ENCODE measurements around the gene NTSR1.

NTSR1 gene

GRCh38 chr20:62710886-62711702 lies 2.5 kb downstream of the NTSR1 start:
- DNase-seq, result no peak

- no peak for DNase-seq
These were observed 3.1 kb downstream of the NTSR1 start for GRCh38 chr20:62711703-62712101.

- no peak for DNase-seq
These were observed 4.0 kb downstream of the NTSR1 start for GRCh38 chr20:62712606-62713005.

GRCh38 chr20:62714006-62714405 lies 5.4 kb downstream of the NTSR1 start:
- no peak for DNase-seq

GRCh38 chr20:62714799-62715198 lies 6.2 kb downstream of the NTSR1 start:
- DNase-seq, result no peak

GRCh38 chr20:62715201-62715600 lies 6.6 kb downstream of the NTSR1 start:
- DNase-seq, result no peak

- DNase-seq, result no peak
These were observed 7.7 kb downstream of the NTSR1 start for GRCh38 chr20:62716198-62716940.

- DNase-seq, result no peak
These were observed 8.3 kb downstream of the NTSR1 start for GRCh38 chr20:62716941-62717310.

GRCh38 chr20:62717933-62718332 lies 9.3 kb downstream of the NTSR1 start:
- no peak for DNase-seq

- no peak for DNase-seq
These were observed 9.9 kb downstream of the NTSR1 start for GRCh38 chr20:62718546-62718945.

- no peak for DNase-seq
These were observed 10.8 kb downstream of the NTSR1 start for GRCh38 chr20:62719250-62719935.

GRCh38 chr20:62721511-62722370 lies 13.1 kb downstream of the NTSR1 start:
- DNase-seq, result no peak

- no peak for DNase-seq
These were observed 14.0 kb downstream of the NTSR1 start for GRCh38 chr20:62722627-62723026.

GRCh38 chr20:62723351-62723750 lies 14.7 kb downstream of the NTSR1 start:
- no peak for DNase-seq

GRCh38 chr20:62723768-62724450 lies 15.3 kb downstream of the NTSR1 start:
- no peak for DNase-seq

GRCh38 chr20:62724692-62725595 lies 16.3 kb downstream of the NTSR1 start:
- no peak for DNase-seq

GRCh38 chr20:62725596-62726268 lies 17.1 kb downstream of the NTSR1 start:
- DNase-seq, result no peak

GRCh38 chr20:62726276-62726675 lies 17.6 kb downstream of the NTSR1 start:
- DNase-seq, result no peak

- DNase-seq, result no peak
These were observed 18.3 kb downstream of the NTSR1 start for GRCh38 chr20:62726716-62727583.

Data from KG1 (cell line).